ENCODE results near the gene LPCAT1.

GRCh38 chr5:1564182-1564748 lies 40.5 kb upstream of the LPCAT1 start:
- TF ChIP-seq POLR2A (IDR thresholded peaks at IDR 0.05) (no peak), CTCF (IDR thresholded peaks at IDR 0.05) (no peak)

All from tibial nerve (tissue), 3 donors.